C4-2B (cell line): ENCODE measurements around the gene DNAJB12.

Experiments
- ZFX ChIP-seq: fragments of 450-650 bp; IDR thresholded peaks from 2 replicates; pipeline ENCODE4 v1.6.1; 2017
- TF ChIP-seq, protein P1 (sequence below): fragments of 450-650 bp; conservative IDR thresholded peaks from 2 replicates; pipeline ENCODE4 v1.5.1; 2017; ENCODE audit warnings: mild to moderate bottlenecking

DNA sequence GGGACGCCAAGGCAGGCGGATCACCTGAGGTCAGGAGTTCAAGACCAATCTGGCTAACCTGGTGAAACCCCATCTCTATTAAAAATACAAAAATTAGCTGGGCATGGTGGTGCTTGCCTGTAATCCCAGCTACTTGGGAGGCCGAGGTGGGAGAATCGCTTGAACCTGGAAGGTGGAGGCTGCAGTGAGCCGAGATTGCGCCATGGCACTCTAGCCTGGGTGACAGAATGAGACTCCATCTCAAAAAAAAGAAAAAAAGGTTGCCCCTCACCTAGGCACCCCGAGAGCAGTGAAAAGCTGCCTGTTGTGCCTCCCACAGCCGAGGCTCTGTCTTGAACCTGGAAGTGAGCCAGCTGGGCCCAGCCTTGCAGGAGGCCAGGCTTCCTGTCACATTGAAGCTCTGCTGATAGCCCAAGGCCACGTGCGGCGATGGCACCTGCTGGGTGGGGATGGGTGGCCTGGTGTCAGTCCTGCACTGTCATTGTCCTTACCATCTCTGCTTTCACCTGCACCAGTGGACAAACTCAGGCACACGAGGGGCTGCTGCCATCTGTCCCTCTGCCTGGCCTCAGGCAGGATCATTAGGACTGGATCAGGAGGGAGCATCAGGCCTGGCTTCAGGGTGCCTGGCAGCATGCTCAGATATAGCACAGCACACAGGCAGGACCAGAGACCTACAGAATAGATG is 37.8 kb downstream of the DNAJB12 start:
- TF ChIP-seq, protein P1, sequence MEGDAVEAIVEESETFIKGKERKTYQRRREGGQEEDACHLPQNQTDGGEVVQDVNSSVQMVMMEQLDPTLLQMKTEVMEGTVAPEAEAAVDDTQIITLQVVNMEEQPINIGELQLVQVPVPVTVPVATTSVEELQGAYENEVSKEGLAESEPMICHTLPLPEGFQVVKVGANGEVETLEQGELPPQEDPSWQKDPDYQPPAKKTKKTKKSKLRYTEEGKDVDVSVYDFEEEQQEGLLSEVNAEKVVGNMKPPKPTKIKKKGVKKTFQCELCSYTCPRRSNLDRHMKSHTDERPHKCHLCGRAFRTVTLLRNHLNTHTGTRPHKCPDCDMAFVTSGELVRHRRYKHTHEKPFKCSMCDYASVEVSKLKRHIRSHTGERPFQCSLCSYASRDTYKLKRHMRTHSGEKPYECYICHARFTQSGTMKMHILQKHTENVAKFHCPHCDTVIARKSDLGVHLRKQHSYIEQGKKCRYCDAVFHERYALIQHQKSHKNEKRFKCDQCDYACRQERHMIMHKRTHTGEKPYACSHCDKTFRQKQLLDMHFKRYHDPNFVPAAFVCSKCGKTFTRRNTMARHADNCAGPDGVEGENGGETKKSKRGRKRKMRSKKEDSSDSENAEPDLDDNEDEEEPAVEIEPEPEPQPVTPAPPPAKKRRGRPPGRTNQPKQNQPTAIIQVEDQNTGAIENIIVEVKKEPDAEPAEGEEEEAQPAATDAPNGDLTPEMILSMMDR, result no peak
- TF ChIP-seq ZFX, result no peak
